Panc1 (cell line): ENCODE results near the gene PEX19. TPM values are rescaled to one million over a fixed set of nuclear protein-coding genes. Genes with fewer than 3 reads are reported as not detected.

Experiments
- ATAC-seq: fragments of 200-7000 bp; cut with Tn5 transposase; 2 replicates; pipeline ENCODE4 v1.9.1; 2020; ENCODE audit warnings: mild to moderate bottlenecking, moderate library complexity
- BruUV-seq: library from RNA; stranded (reverse); fragments of 400-500 nt; replicated peaks from 2 replicates; lab custom pipeline; 2021; lab: Mats Ljungman, UMichigan
- CTCF ChIA-PET: fragments of 300-600 bp; sonication (Branson Sonifier 250); formaldehyde crosslinking; loops from one replicate; lab custom pipeline; 2022; ENCODE audit warnings: antibody characterized with exemption; lab: Charles Lee
- POLR2A ChIA-PET: fragments of 300-600 bp; sonication (Branson Sonifier 250); formaldehyde crosslinking; loops from one replicate; lab custom pipeline; 2022; ENCODE audit warnings: antibody characterized with exemption; lab: Charles Lee
- DNase-seq: peaks from one replicate; pipeline ENCODE4 v3.0.0-alpha.2; 2010; ENCODE audit warnings: low read depth, low spot score
- H3K27ac ChIP-seq: 2 replicates; pipeline ENCODE4 v1.5.1; 2011; ENCODE audit warnings: mild to moderate bottlenecking, low read length, inconsistent platforms
- H3K27me3 ChIP-seq: fragments of 200-500 bp; sonication (Bioruptor generic); 2 replicates; pipeline ENCODE4 v1.6.0; 2014; ENCODE audit warnings: low read length, inconsistent platforms; ENCODE audit not compliant: control insufficient read depth, insufficient read depth
- H3K36me3 ChIP-seq: fragments of 200-500 bp; sonication (Bioruptor generic); 2 replicates; pipeline ENCODE4 v1.5.1; 2014; ENCODE audit warnings: inconsistent platforms, mild to moderate bottlenecking, low read length, moderate library complexity; ENCODE audit not compliant: control insufficient read depth, insufficient read depth
- H3K4me1 ChIP-seq: 2 replicates; pipeline ENCODE4 v1.5.1; 2011; ENCODE audit warnings: inconsistent platforms, mild to moderate bottlenecking, low read length, moderate library complexity; ENCODE audit not compliant: control insufficient read depth, insufficient read depth
- H3K4me3 ChIP-seq, 2 experiments: 2 replicates each; pipeline ENCODE4 v1.5.1; 2011 to 2012; ENCODE audit warnings: low read depth in 2 of 2, low read length in 2 of 2, mild to moderate bottlenecking in 2 of 2, inconsistent platforms in 1 of 2, moderate library complexity in 1 of 2
- H3K9me3 ChIP-seq: fragments of 200-500 bp; sonication (Bioruptor generic); 2 replicates; pipeline ENCODE4 v1.5.1; 2014; ENCODE audit warnings: low read depth, mild to moderate bottlenecking, inconsistent platforms, low read length, moderate library complexity; ENCODE audit not compliant: control insufficient read depth, insufficient read depth
- CTCF ChIP-seq: fragments of 450-650 bp; IDR thresholded peaks from 2 replicates; pipeline ENCODE4 v1.5.1; 2017; ENCODE audit warnings: mild to moderate bottlenecking
- POLR2AphosphoS5 ChIP-seq: IDR thresholded peaks from 2 replicates; pipeline ENCODE4 v1.6.1; 2012; ENCODE audit warnings: mild to moderate bottlenecking, low read depth, low read length, moderate library complexity
- REST ChIP-seq, 2 experiments: IDR thresholded peaks; 2 replicates each; pipeline ENCODE4 v1.6.1; 2011 to 2012; ENCODE audit warnings: low read depth in 2 of 2, control low read depth in 1 of 2, low read length in 1 of 2, mild to moderate bottlenecking in 1 of 2, moderate library complexity in 1 of 2; ENCODE audit not compliant: insufficient read depth in 1 of 2
- SIN3A ChIP-seq: IDR thresholded peaks from 2 replicates; pipeline ENCODE4 v1.6.1; 2012; ENCODE audit warnings: low read depth, mild to moderate bottlenecking, low read length, moderate library complexity, borderline replicate concordance; ENCODE audit not compliant: insufficient read depth
- TCF7L2 ChIP-seq: IDR thresholded peaks from 2 replicates; pipeline ENCODE4 v1.6.1; 2011; ENCODE audit warnings: mild to moderate bottlenecking, low read depth, low read length, inconsistent platforms
- in situ Hi-C: cut with HindIII; loops from 2 replicates; pipeline ENCODE4 v1.10.0; 2016; ENCODE audit warnings: low sequenced_read_pairs, low pct_unique_long_range_greater_than_20kb
- intact Hi-C: fragments of 100-400 bp; cut with micrococcal nuclease; formaldehyde crosslinking; loops from one replicate; pipeline ENCODE4 v1.10.0; 2022; ENCODE audit not compliant: unreplicated experiment
- total RNA-seq: library from RNA; stranded (reverse); gene quantifications from one replicate; pipeline ENCODE4 v1.2.1, GENCODE V29; 2021; ENCODE audit not compliant: unreplicated experiment

PEX19 gene
- total RNA-seq, 1 experiment from 2014 or later: 55.1 TPM

- Histone ChIP-seq H3K4me3 (no peak overlapping the region), H3K9me3 (no peaks in the 10 kb centered on the region), H3K36me3 (no peaks in the 10 kb centered on the region; the same call in none of the 2 replicates), H3K4me1 (peaks cover 23% of the 10 kb centered on the region), H3K27me3 (no peaks in the 10 kb centered on the region), H3K27ac (no peak overlapping the region)
- ChIA-PET CTCF (no interaction called here), POLR2A (no interaction called here)
- TF ChIP-seq TCF7L2: no peak
- no peak for TF ChIP-seq SIN3A
- TF ChIP-seq CTCF: no peak
- TF ChIP-seq REST (IDR thresholded peaks at IDR 0.05; ENCODE audit: insufficient read depth in 1 of 2, low read depth in 2 of 2, low read length in 1 of 2): no peak
- no peak for TF ChIP-seq POLR2AphosphoS5
- BruUV-seq: no TSS peak
- ATAC-seq (no peak), DNase-seq (no peak)
- intact Hi-C loops (no loop called here), in situ Hi-C loops (no loop called here)
These were observed 27.4 kb downstream of the PEX19 start for GRCh38 chr1:160257411-160258015.

GRCh38 chr1:160256396-160257046, 28.4 kb downstream of the PEX19 start:
- TF ChIP-seq SIN3A (no peak), POLR2AphosphoS5 (no peak), REST (IDR thresholded peaks at IDR 0.05; ENCODE audit: insufficient read depth in 1 of 2, low read depth in 2 of 2, low read length in 1 of 2) (no peak), CTCF (no peak), TCF7L2 (no peak)
- ATAC-seq (no peak), DNase-seq (no peak)
- Histone ChIP-seq H3K4me1 (peaks cover 23% of the 10 kb centered on the region), H3K36me3 (no peaks in the 10 kb centered on the region; the same call in none of the 2 replicates), H3K27me3 (no peaks in the 10 kb centered on the region), H3K27ac (no peak overlapping the region), H3K4me3 (no peak overlapping the region), H3K9me3 (no peaks in the 10 kb centered on the region)
- POLR2A ChIA-PET: interaction anchor here (0.7 kb wide), 1 partner anchor 32 kb away, joined by 11 read pairs; no protein-coding TSS in a partner anchor
- CTCF ChIA-PET: no interaction called here
- in situ Hi-C loops: no loop called here
- intact Hi-C loops: no loop called here
- BruUV-seq: no TSS peak
